K562 (cell line): ENCODE data around the gene SLC34A3. TPM values are rescaled to one million over a fixed set of nuclear protein-coding genes. Genes with fewer than 3 reads are reported as not detected.
"Not testable (repeated sequence)": the region's sequence is repeated elsewhere in the genome, so short reads cannot be mapped to it uniquely, and the experiment has no call there.

Source experiments
- ATAC-seq: fragments of 200-7000 bp; cut with Tn5 transposase; 3 replicates; pipeline ENCODE4 v1.9.1; 2020; ENCODE audit warnings: moderate library complexity
- BruUV-seq: library from RNA; stranded (reverse); fragments of 400-500 nt; replicated peaks from 2 replicates; lab custom pipeline; 2021; lab: Mats Ljungman, UMichigan
- CTCF ChIA-PET: fragments of 300-600 bp; formaldehyde crosslinking; extraction: SDS; loops from one replicate; lab custom pipeline; 2021; ENCODE audit warnings: low intra/inter-chr PET ratio; lab: Yijun Ruan, JAX
- POLR2A ChIA-PET: fragments of 300-600, 350-650 bp; sonication (Branson Sonifier 250); formaldehyde crosslinking; extraction: SDS; loops from one replicate; lab custom pipeline; 2021; ENCODE audit warnings: antibody characterized with exemption, inconsistent platforms; lab: Yijun Ruan, JAX
- DNase-seq, 4 experiments: peaks; one replicate each; pipeline versions ENCODE4 v3.0.0 to v3.0.0-alpha.2; 2011 to 2018; ENCODE audit warnings: low spot score in 3 of 4, mixed read lengths in 3 of 4; ENCODE audit errors: extremely low read depth in 1 of 4
- FAIRE-seq: peaks from 2 replicates; lab custom pipeline; 2011; peaks lifted over from hg19 to GRCh38; lab: Jason Lieb, UNC
- H2AFZ ChIP-seq: 2 replicates; pipeline ENCODE4 v1.6.0; 2011; ENCODE audit warnings: low read depth, low read length, control low read depth, inconsistent platforms
- H3K27ac ChIP-seq: fragments of 200-600 bp; 3 replicates; pipeline ENCODE4 v1.8.0; 2011; ENCODE audit warnings: low read depth, mild to moderate bottlenecking, control low read depth, inconsistent platforms, low read length, moderate library complexity, mixed read lengths; ENCODE audit errors: extremely low read depth
- H3K27me3 ChIP-seq, 2 experiments: fragments of 300-600 bp in 1 of 2; 2 replicates in 1 of 2; 3 replicates in 1 of 2; pipeline versions ENCODE4 v1.6.0 to v1.8.0; 2011; ENCODE audit warnings: inconsistent platforms in 2 of 2, low read length in 2 of 2, mild to moderate bottlenecking in 1 of 2, mixed read lengths in 1 of 2, moderate library complexity in 1 of 2; ENCODE audit not compliant: control insufficient read depth in 2 of 2, insufficient read depth in 2 of 2
- H3K36me3 ChIP-seq: fragments of 300-600 bp; 3 replicates; pipeline ENCODE4 v1.8.0; 2011; ENCODE audit warnings: mild to moderate bottlenecking, low read length, inconsistent platforms; ENCODE audit not compliant: control insufficient read depth, insufficient read depth
- H3K4me1 ChIP-seq, 2 experiments: fragments of 200-600 bp in 1 of 2; replicated peaks in 1 of 2; 2 replicates in 1 of 2; 3 replicates in 1 of 2; pipeline versions ENCODE4 v1.5.1 to v1.8.0; 2011; ENCODE audit warnings: inconsistent platforms in 2 of 2, low read length in 2 of 2, mild to moderate bottlenecking in 1 of 2, mixed read lengths in 1 of 2, moderate library complexity in 1 of 2; ENCODE audit not compliant: control insufficient read depth in 2 of 2, insufficient read depth in 2 of 2
- H3K4me2 ChIP-seq: 2 replicates; pipeline ENCODE4 v1.6.1; 2011; ENCODE audit warnings: low read length, control low read depth, inconsistent platforms, mixed read lengths; ENCODE audit not compliant: insufficient read depth
- H3K4me3 ChIP-seq: fragments of 200-600 bp; sonication (generic), shearing (Covaris generic); 2 replicates; pipeline ENCODE4 v1.5.1; 2016; ENCODE audit warnings: control low read depth, inconsistent platforms
- H3K79me2 ChIP-seq: fragments of 200-600 bp; 3 replicates; pipeline ENCODE4 v1.8.0; 2011; ENCODE audit warnings: low read length, inconsistent platforms; ENCODE audit not compliant: control insufficient read depth, insufficient read depth
- H3K9ac ChIP-seq, 2 experiments: 2 replicates each; pipeline versions ENCODE4 v1.6.0 to v1.6.1; 2011; ENCODE audit warnings: low read depth in 2 of 2, low read length in 2 of 2, control low read depth in 1 of 2, inconsistent platforms in 1 of 2, mild to moderate bottlenecking in 1 of 2, mixed read lengths in 1 of 2; ENCODE audit not compliant: insufficient read depth in 1 of 2
- H3K9me1 ChIP-seq: one replicate; pipeline ENCODE4 v1.6.0; 2011; ENCODE audit warnings: inconsistent platforms, mild to moderate bottlenecking, low read length, moderate library complexity; ENCODE audit not compliant: control insufficient read depth, insufficient read depth
- H3K9me3 ChIP-seq: replicated peaks from 2 replicates; pipeline ENCODE4 v1.5.1; 2011; ENCODE audit warnings: low read depth, low read length, inconsistent platforms; ENCODE audit not compliant: control insufficient read depth, insufficient read depth
- H4K20me1 ChIP-seq: replicated peaks from 2 replicates; pipeline ENCODE4 v1.6.1; 2011; ENCODE audit warnings: low read length, inconsistent platforms, mixed read lengths; ENCODE audit not compliant: control insufficient read depth, insufficient read depth
- ARHGAP35 ChIP-seq: fragments of 450-650 bp; IDR thresholded peaks from 2 replicates; pipeline ENCODE4 v1.6.1; 2018; ENCODE audit not compliant: partially characterized antibody
- BCOR ChIP-seq: fragments of 450-650 bp; IDR thresholded peaks from 2 replicates; pipeline ENCODE4 v1.6.1; 2016
- MIER1 ChIP-seq: fragments of 450-650 bp; IDR thresholded peaks from 2 replicates; pipeline ENCODE4 v1.6.1; 2016; ENCODE audit warnings: antibody characterized with exemption, mild to moderate bottlenecking, low read depth
- ZBTB40 ChIP-seq, 2 experiments: fragments of 450-650 bp in 1 of 2; sonication (generic) in 1 of 2; formaldehyde crosslinking in 1 of 2; IDR thresholded peaks; 2 replicates each; pipeline versions ENCODE4 v1.7.1 to v1.9.0; 2016 to 2022; ENCODE audit warnings: inconsistent platforms in 1 of 2, mild to moderate bottlenecking in 1 of 2, missing genetic modification reagents in 1 of 2
- WGBS: fragments of 100-300 bp; shearing (Covaris generic); methylation state at CpG from one replicate; pipeline ENCODE4 v1.1.6; 2016; ENCODE audit warnings: low coverage, mixed read lengths; ENCODE audit not compliant: insufficient coverage; ENCODE audit errors: missing lambda C conversion rate; 5-methylcytosine and 5-hydroxymethylcytosine counted together
- in situ Hi-C: fragments of 300-500 bp; cut with MboI; formaldehyde crosslinking; loops from 4 replicates; pipeline ENCODE4 v1.15.0; 2018; ENCODE audit warnings: inconsistent platforms, mixed read lengths
- intact Hi-C: fragments of 100-400 bp; cut with micrococcal nuclease; formaldehyde crosslinking; loops from 2 replicates; pipeline ENCODE4 v1.14.2; 2022
- polyA plus RNA-seq, 8 experiments: library from polyadenylated mRNA; depleted of rRNA in 4 of 8; stranded (reverse) in 5 of 8; unstranded in 3 of 8; fragments of >200 nt; fragmentation: Nextera tagmentation in 2 of 8; fragmentation: Illumina TruSeq in 1 of 8; extraction: Ambion mirVana in 2 of 8; extraction: Trizol in 1 of 8; gene quantifications; 2 replicates each; pipeline versions ENCODE4 v1.2.1 to v1.2.3, GENCODE V29; 2011 to 2014; ENCODE audit warnings: inconsistent platforms in 1 of 8, missing spikeins in 1 of 8
- total RNA-seq, 7 experiments: library from RNA; depleted of rRNA in 6 of 7; stranded (reverse); fragments of >200 nt in 6 of 7; fragmentation: Illumina TruSeq in 2 of 7; extraction: Trizol in 2 of 7; gene quantifications; 2 replicates each; pipeline versions ENCODE4 v1.2.1 to v1.2.3, GENCODE V29; 2011 to 2021; ENCODE audit warnings: low replicate concordance in 1 of 7
- TF ChIP-seq, protein P1 (sequence below): sonication (generic); formaldehyde crosslinking; IDR thresholded peaks from 2 replicates; pipeline ENCODE4 v1.8.1; 2023; ENCODE audit warnings: mild to moderate bottlenecking, missing genetic modification reagents

Gene SLC34A3
- total and polyA plus RNA-seq, 9 of the 15 experiments (the other 6 are each of a cell fraction or from before 2014, with no cell fraction given) = not detected

DNA sequence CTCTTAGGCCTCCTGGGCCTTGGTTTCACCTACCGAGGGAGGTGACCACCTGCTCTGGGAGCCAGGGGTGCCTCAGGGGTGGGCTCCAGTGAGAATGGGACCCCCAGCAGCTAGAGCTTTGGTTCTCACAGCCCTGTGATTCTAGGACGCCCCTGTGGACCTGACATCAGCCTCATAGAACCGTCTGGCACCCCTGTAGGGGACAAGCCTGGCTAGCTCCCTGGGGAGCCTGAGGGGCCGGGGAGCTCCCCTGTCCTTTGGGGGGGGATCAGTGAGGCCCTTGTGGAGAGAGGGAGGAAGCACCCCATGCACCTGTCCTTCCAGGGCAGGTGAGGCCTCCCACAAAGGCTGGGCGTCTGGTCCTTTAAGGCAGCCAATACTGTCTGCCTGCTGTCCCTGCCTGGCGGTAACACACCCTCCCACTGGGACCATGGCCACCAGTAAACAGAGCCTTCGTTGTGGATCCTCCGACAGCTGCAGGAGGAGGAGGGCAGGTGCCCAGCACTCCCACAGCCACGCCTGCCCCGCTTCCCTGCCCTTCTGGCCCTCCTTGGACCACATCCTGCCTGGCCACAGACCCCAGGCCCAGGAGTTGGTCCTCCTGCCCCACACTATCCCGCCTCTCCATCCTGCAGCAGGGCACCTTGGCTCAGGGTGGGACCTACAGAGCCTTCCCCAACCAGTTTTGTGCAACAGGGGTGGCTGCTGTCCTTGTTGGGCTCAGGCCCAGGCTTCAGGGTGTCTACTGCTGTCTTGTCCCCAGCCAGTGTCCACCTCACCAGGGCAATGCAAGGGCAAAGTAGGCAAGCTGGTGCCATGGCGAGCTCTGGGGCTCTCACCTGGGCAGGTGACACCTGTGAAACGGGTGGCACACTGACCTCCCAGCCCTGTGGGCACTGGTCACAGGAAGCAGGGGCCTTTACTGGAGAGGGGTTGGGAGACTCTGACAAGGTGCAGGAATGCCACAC lies 7.3 kb downstream of the SLC34A3 start (continued):
- TF ChIP-seq, protein P1, sequence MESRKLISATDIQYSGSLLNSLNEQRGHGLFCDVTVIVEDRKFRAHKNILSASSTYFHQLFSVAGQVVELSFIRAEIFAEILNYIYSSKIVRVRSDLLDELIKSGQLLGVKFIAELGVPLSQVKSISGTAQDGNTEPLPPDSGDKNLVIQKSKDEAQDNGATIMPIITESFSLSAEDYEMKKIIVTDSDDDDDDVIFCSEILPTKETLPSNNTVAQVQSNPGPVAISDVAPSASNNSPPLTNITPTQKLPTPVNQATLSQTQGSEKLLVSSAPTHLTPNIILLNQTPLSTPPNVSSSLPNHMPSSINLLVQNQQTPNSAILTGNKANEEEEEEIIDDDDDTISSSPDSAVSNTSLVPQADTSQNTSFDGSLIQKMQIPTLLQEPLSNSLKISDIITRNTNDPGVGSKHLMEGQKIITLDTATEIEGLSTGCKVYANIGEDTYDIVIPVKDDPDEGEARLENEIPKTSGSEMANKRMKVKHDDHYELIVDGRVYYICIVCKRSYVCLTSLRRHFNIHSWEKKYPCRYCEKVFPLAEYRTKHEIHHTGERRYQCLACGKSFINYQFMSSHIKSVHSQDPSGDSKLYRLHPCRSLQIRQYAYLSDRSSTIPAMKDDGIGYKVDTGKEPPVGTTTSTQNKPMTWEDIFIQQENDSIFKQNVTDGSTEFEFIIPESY = peak; percentile 90

GRCh38 chr9:137239541-137240200 lies 9.0 kb downstream of the SLC34A3 start:
- H3K4me1 ChIP-seq = peaks cover 35 to 91% of the 10 kb centered on the region in 2 experiments
- ATAC-seq; H3K27me3 ChIP-seq; CTCF ChIA-PET; BruUV-seq; H3K9me1 ChIP-seq; FAIRE-seq; H3K9me3 ChIP-seq; TF ChIP-seq ZBTB40 (CRISPR knock-in tag; IDR thresholded peaks at IDR 0.05): not testable (repeated sequence)
- peak overlapping the region; percentile 88 to 92 for H3K9ac ChIP-seq
- H4K20me1 ChIP-seq = peaks cover 30% of the 10 kb centered on the region
- peak overlapping the region; percentile 70 for H3K4me3 ChIP-seq
- POLR2A ChIA-PET = interaction anchor here (0.6 to 6.5 kb wide), 10 partner anchors 14 to 197 kb away, joined by 3 to 221 read pairs (median 6); partner anchors contain the start of genes MAN1B1, NELFB, NRARP and STPG3
- peaks cover 30% of the 10 kb centered on the region for H3K36me3 ChIP-seq
- intact Hi-C loops (loop anchor here (2.0 to 10.0 kb wide), 3 partner anchors 15 to 455 kb away; partner anchors contain the start of genes NELFB and NRARP), in situ Hi-C loops (loop anchor here (25.0 kb wide), 1 partner anchor 452 kb away; the partner anchor contains the start of genes CCDC183 and TMEM141)
- H2AFZ ChIP-seq = peak overlapping the region; percentile 85
- H3K27ac ChIP-seq = peak overlapping the region; percentile 98
- H3K4me2 ChIP-seq = peak overlapping the region; percentile 69
- peak in 1 of 4 experiments; percentile 49 for DNase-seq
- WGBS = 26% methylated on average over 21 of the region's 27 CpGs
- peaks cover 57% of the 10 kb centered on the region for H3K79me2 ChIP-seq
- TF ChIP-seq BCOR (peak; percentile 46; the same call in 1 of the 2 replicates), ARHGAP35 (peak; percentile 49), MIER1 (0 out of 2 replicates have a peak, but pooled peaks have one; percentile 31), ZBTB40 (IDR thresholded peaks at IDR 0.05) (0 out of 2 replicates have a peak, but pooled peaks have one; percentile 47)
